A549 (cell line): ENCODE measurements around the gene INPP5B. TPM values are rescaled to one million over a fixed set of nuclear protein-coding genes. Genes with fewer than 3 reads are reported as not detected.

Experiments
- ATAC-seq, 2 experiments: fragments of 200-7000 bp in 1 of 2; fragments of >200 bp in 1 of 2; cut with Nextera tagmentation in 1 of 2; cut with Tn5 transposase in 1 of 2; 3 replicates each; pipeline versions ENCODE4 v1.8.0 to v1.9.1; 2018 to 2020; ENCODE audit warnings: mild to moderate bottlenecking in 1 of 2, moderate library complexity in 1 of 2
- CTCF ChIA-PET: fragments of 300-600 bp; sonication (Branson Sonifier 250); formaldehyde crosslinking; extraction: SDS; loops from one replicate; lab custom pipeline; 2021; ENCODE audit warnings: antibody characterized with exemption, inconsistent platforms; lab: Yijun Ruan, JAX
- POLR2A ChIA-PET: fragments of 350-600 bp; formaldehyde crosslinking; extraction: SDS; loops from one replicate; lab custom pipeline; 2021; ENCODE audit warnings: antibody characterized with exemption, inconsistent platforms; lab: Yijun Ruan, JAX
- DNase-seq, 2 experiments: peaks; one replicate each; pipeline versions ENCODE4 v3.0.0 to v3.0.0-alpha.2; 2011 to 2016; ENCODE audit warnings: low read depth in 1 of 2, low spot score in 1 of 2
- FAIRE-seq: peaks from 2 replicates; lab custom pipeline; 2011; peaks lifted over from hg19 to GRCh38; lab: Jason Lieb, UNC
- H3K27ac ChIP-seq, 2 experiments: fragments of >200 bp; sonication (Bioruptor Twin); formaldehyde crosslinking; 3 replicates each; pipeline ENCODE4 v1.5.1; 2016 to 2017
- H3K4me1 ChIP-seq: fragments of >200 bp; sonication (Bioruptor Twin); formaldehyde crosslinking; 3 replicates; pipeline ENCODE4 v1.6.1; 2016
- H3K4me2 ChIP-seq: fragments of >200 bp; sonication (Bioruptor Twin); formaldehyde crosslinking; 3 replicates; pipeline ENCODE4 v1.6.1; 2016
- H3K4me3 ChIP-seq: fragments of >200 bp; sonication (Bioruptor Twin); formaldehyde crosslinking; 3 replicates; pipeline ENCODE4 v1.5.1; 2016
- H3K9me3 ChIP-seq: fragments of >200 bp; sonication (Bioruptor Twin); formaldehyde crosslinking; 3 replicates; pipeline ENCODE4 v1.6.1; 2016
- BHLHE40 ChIP-seq: IDR thresholded peaks from 2 replicates; pipeline ENCODE4 v1.6.1; 2012; ENCODE audit warnings: low read depth, low read length, inconsistent platforms
- CBX8 ChIP-seq: fragments of 200-600 bp; sonication (generic); IDR thresholded peaks from 2 replicates; pipeline ENCODE4 v1.6.1; 2016
- CHD4 ChIP-seq: fragments of 200-600 bp; sonication (generic); IDR thresholded peaks from 2 replicates; pipeline ENCODE4 v1.6.1; 2016; ENCODE audit warnings: antibody characterized with exemption, mild to moderate bottlenecking, borderline replicate concordance
- EHMT2 ChIP-seq: fragments of 200-600 bp; sonication (generic); IDR thresholded peaks from 2 replicates; pipeline ENCODE4 v1.6.1; 2016; ENCODE audit warnings: antibody characterized with exemption, low read depth, mild to moderate bottlenecking, moderate library complexity
- ESRRA ChIP-seq: fragments of 150-350 bp; IDR thresholded peaks from 2 replicates; pipeline ENCODE4 v1.6.1; 2014; ENCODE audit warnings: mild to moderate bottlenecking, low read length, borderline replicate concordance
- FOSB ChIP-seq: fragments of 250-450 bp; sonication (Bioruptor Pico); IDR thresholded peaks from 2 replicates; pipeline ENCODE4 v1.5.0; 2020; ENCODE audit warnings: mild to moderate bottlenecking, moderate library complexity
- HDAC2 ChIP-seq: fragments of 200-600 bp; sonication (generic); IDR thresholded peaks from 2 replicates; pipeline ENCODE4 v1.6.1; 2016
- HES2 ChIP-seq: fragments of >200 bp; sonication (Bioruptor Twin); formaldehyde crosslinking; IDR thresholded peaks from 2 replicates; pipeline ENCODE4 v1.6.1; 2016
- HEYL ChIP-seq: fragments of 250-450 bp; sonication (Bioruptor Pico); IDR thresholded peaks from 2 replicates; pipeline ENCODE4 v1.8.0; 2021; ENCODE audit warnings: mild to moderate bottlenecking, moderate library complexity
- HOXB13 ChIP-seq: fragments of 250-450 bp; sonication (Bioruptor Pico); IDR thresholded peaks from 2 replicates; pipeline ENCODE4 v1.5.0; 2020; ENCODE audit warnings: low read depth, mild to moderate bottlenecking, moderate library complexity
- MAZ ChIP-seq: fragments of 150-350 bp; IDR thresholded peaks from 2 replicates; pipeline ENCODE4 v1.6.1; 2014; ENCODE audit warnings: antibody characterized with exemption, low read depth, low read length, borderline replicate concordance
- MYC ChIP-seq: IDR thresholded peaks from 2 replicates; pipeline ENCODE4 v1.6.1; 2012; ENCODE audit warnings: mild to moderate bottlenecking, inconsistent platforms, low read length, improper control_type of control experiment, borderline replicate concordance
- NPAS2 ChIP-seq: fragments of 250-450 bp; sonication (Bioruptor Pico); IDR thresholded peaks from 2 replicates; pipeline ENCODE4 v1.8.0; 2022; ENCODE audit warnings: mild to moderate bottlenecking, moderate library complexity, borderline replicate concordance
- NR3C1 ChIP-seq: fragments of >200 bp; sonication (Bioruptor Twin); formaldehyde crosslinking; IDR thresholded peaks from 3 replicates; pipeline ENCODE4 v1.6.1; 2017
- POLR2AphosphoS2 ChIP-seq: conservative IDR thresholded peaks from 2 replicates; pipeline ENCODE4 v1.6.1; 2012; ENCODE audit warnings: low read length, improper control_type of control experiment, inconsistent platforms
- RAD21 ChIP-seq, 2 experiments: fragments of >200 bp in 1 of 2; sonication (Bioruptor Twin) in 1 of 2; formaldehyde crosslinking in 1 of 2; IDR thresholded peaks in 1 of 2; conservative IDR thresholded peaks in 1 of 2; 2 replicates in 1 of 2; 3 replicates in 1 of 2; pipeline ENCODE4 v1.6.1; 2012 to 2018; ENCODE audit warnings: inconsistent platforms in 1 of 2
- RCOR1 ChIP-seq: fragments of 150-350 bp; IDR thresholded peaks from 2 replicates; pipeline ENCODE4 v1.6.1; 2014; ENCODE audit warnings: antibody characterized with exemption, low read length, low read depth
- REST ChIP-seq: fragments of 200-600 bp; sonication (generic); IDR thresholded peaks from 2 replicates; pipeline ENCODE4 v1.6.1; 2016; ENCODE audit warnings: antibody characterized with exemption, mild to moderate bottlenecking, moderate library complexity
- RFX5 ChIP-seq: fragments of 450-650 bp; IDR thresholded peaks from 2 replicates; pipeline ENCODE4 v1.7.1; 2014; ENCODE audit warnings: antibody characterized with exemption, mild to moderate bottlenecking, moderate library complexity
- RNF2 ChIP-seq: fragments of 200-600 bp; sonication (generic); IDR thresholded peaks from 2 replicates; pipeline ENCODE4 v1.6.1; 2016; ENCODE audit warnings: low read depth, mild to moderate bottlenecking, antibody characterized with exemption, moderate library complexity, borderline replicate concordance
- SREBF2 ChIP-seq: fragments of 450-650 bp; IDR thresholded peaks from 2 replicates; pipeline ENCODE4 v1.6.1; 2014; ENCODE audit warnings: mild to moderate bottlenecking, moderate library complexity
- TFCP2L1 ChIP-seq: fragments of 250-450 bp; sonication (Bioruptor Pico); IDR thresholded peaks from 2 replicates; pipeline ENCODE4 v1.5.0; 2021; ENCODE audit warnings: mild to moderate bottlenecking
- ZFP36 ChIP-seq: fragments of 450-650 bp; IDR thresholded peaks from 2 replicates; pipeline ENCODE4 v1.6.1; 2014; ENCODE audit warnings: borderline replicate concordance; ENCODE audit not compliant: partially characterized antibody
- ZNF302 ChIP-seq: fragments of 250-450 bp; sonication (Bioruptor Pico); IDR thresholded peaks from 2 replicates; pipeline ENCODE4 v1.9.0; 2021; ENCODE audit warnings: inconsistent platforms, mild to moderate bottlenecking, moderate library complexity
- WGBS: methylation state at CpG from one replicate; pipeline ENCODE4 v1.1.6; 2017; ENCODE audit errors: missing lambda C conversion rate; 5-methylcytosine and 5-hydroxymethylcytosine counted together
- polyA plus RNA-seq, 4 experiments: library from polyadenylated mRNA; depleted of rRNA in 3 of 4; stranded (reverse); fragments of >200 nt; fragmentation: RNase III in 1 of 4; extraction: RNeasy Plus Mini Kit Qiagen cat#74134 plus additional on column Dnase treatment in 1 of 4; gene quantifications; 2 replicates in 3 of 4; 3 replicates in 1 of 4; pipeline ENCODE4 v1.2.3, GENCODE V29; 2011 to 2017
- TF ChIP-seq, protein P1 (sequence below): IDR thresholded peaks from 2 replicates; pipeline ENCODE4 v1.6.1; 2012
- TF ChIP-seq, protein P2 (sequence below): IDR thresholded peaks from 2 replicates; pipeline ENCODE4 v1.6.1; 2012; ENCODE audit warnings: low read depth, borderline replicate concordance
- TF ChIP-seq, protein P3 (sequence below): fragments of >200 bp; sonication (Bioruptor Twin); formaldehyde crosslinking; IDR thresholded peaks from 3 replicates; pipeline ENCODE4 v1.6.1; 2016

The INPP5B gene
- polyA plus RNA-seq, 2 of the 4 experiments (the other 2 are of a cell fraction), result 4.9 to 11.1 TPM

DNA sequence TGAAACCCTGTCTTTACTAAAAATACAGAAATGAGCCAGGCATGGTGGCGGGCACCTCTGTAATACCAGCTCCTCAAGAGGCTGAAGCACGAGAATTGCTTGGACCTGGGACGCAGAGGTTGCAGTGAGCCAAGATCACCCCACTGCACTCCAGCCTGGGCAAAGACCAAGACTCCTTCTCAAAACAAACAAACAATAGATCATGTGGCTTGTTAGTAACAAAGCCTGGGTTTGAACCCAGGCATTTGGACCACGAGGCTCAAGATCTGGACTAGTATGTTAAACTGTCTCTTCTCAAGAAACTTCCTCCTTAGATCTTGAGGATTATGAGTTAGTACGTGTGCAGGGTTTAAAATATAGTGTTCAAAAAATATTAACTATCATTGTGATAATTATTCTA, 1.6 kb downstream of the INPP5B start (continued):
- TF ChIP-seq EHMT2, result no peak
- TF ChIP-seq, protein P1, sequence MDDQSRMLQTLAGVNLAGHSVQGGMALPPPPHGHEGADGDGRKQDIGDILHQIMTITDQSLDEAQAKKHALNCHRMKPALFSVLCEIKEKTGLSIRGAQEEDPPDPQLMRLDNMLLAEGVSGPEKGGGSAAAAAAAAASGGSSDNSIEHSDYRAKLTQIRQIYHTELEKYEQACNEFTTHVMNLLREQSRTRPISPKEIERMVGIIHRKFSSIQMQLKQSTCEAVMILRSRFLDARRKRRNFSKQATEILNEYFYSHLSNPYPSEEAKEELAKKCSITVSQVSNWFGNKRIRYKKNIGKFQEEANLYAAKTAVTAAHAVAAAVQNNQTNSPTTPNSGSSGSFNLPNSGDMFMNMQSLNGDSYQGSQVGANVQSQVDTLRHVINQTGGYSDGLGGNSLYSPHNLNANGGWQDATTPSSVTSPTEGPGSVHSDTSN, result no peak
- TF ChIP-seq ESRRA, result no peak

- 95% methylated on average over 5 of the region's 5 CpGs for WGBS
- Histone ChIP-seq H3K27ac (peak overlapping the region in 1 of 2 experiments; percentile 95; a peak in 3 of 6 replicates), H3K4me1 (peaks cover 20% of the 10 kb centered on the region), H3K4me3 (no peak overlapping the region), H3K4me2 (no peak overlapping the region; the same call in 2 of the 3 replicates), H3K9me3 (no peaks in the 10 kb centered on the region)
- no peak for TF ChIP-seq RNF2
- TF ChIP-seq, protein P1, result no peak
- TF ChIP-seq HEYL (CRISPR knock-in tag), result no peak
- no peak for TF ChIP-seq CHD4
- no peak for TF ChIP-seq RAD21 (conservative IDR thresholded peaks at IDR 0.05 in 1 of 2, IDR thresholded peaks at IDR 0.05 in 1 of 2)
- no peak for TF ChIP-seq POLR2AphosphoS2
- no peak for TF ChIP-seq ZNF302 (CRISPR knock-in tag)
- TF ChIP-seq RCOR1, result no peak
- no peak for TF ChIP-seq NR3C1
- no peak for TF ChIP-seq ESRRA
- TF ChIP-seq MYC, result no peak
- TF ChIP-seq RFX5, result no peak
- TF ChIP-seq, protein P2, sequence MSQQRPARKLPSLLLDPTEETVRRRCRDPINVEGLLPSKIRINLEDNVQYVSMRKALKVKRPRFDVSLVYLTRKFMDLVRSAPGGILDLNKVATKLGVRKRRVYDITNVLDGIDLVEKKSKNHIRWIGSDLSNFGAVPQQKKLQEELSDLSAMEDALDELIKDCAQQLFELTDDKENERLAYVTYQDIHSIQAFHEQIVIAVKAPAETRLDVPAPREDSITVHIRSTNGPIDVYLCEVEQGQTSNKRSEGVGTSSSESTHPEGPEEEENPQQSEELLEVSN, result no peak
- TF ChIP-seq SREBF2, result no peak
- ChIA-PET POLR2A (no interaction called here), CTCF (interaction anchor here (0.8 kb wide), 1 partner anchor 45 kb away, joined by 3 read pairs; the partner anchor contains the start of gene SF3A3)
- ATAC-seq, result no peak
- FAIRE-seq, result no peak
- DNase-seq, result no peak
Observed at GRCh38 chr1:37944816-37945215, 2.0 kb downstream of the INPP5B start.

DNA sequence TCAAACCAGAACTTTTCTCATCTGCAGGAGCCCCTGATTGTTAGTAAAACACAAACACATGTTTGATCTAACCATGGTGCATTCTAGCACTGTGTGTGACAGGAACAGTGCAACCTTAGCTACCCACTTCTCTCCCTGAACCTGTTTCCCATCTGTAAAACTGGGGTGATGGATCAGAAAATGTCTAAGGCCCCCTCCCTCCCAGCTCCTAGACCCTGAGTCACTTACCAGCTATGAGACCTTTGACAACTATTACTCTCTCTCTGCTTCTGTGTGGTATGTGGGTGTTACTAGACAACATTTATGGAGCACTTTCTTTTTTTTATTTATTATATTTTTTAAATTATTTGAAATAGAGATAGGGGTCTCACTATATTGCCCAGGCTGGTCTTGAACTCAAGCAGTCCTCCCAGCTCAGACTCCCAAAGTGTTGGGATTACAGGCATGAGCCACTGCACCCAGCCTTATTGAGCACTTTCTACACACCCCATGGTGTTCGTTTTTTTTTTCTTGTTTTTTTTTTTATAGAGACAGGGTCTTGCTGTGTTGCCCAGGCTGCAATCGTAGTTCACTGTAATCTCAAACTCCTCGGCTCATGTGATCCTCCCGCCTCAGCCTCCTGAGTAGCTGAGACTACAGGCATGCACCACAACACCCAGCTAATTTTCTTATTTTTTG, 2.6 kb downstream of the INPP5B start:
- POLR2A ChIA-PET, result no interaction called here
- CTCF ChIA-PET, result interaction anchor here (0.8 kb wide), 1 partner anchor 46 kb away, joined by 3 read pairs; the partner anchor contains the start of gene SF3A3
- FAIRE-seq, result no peak
- no peak for DNase-seq
- no peak for ATAC-seq
- Histone ChIP-seq H3K27ac (no peak overlapping the region), H3K4me3 (no peak overlapping the region), H3K4me1 (peaks cover 20% of the 10 kb centered on the region), H3K4me2 (no peak overlapping the region; the same call in 2 of the 3 replicates), H3K9me3 (no peaks in the 10 kb centered on the region)
- WGBS, result 49% methylated on average over 4 of the region's 4 CpGs
- TF ChIP-seq NPAS2 (CRISPR knock-in tag) (no peak), ZFP36 (no peak), MAZ (no peak), BHLHE40 (no peak), ZNF302 (CRISPR knock-in tag) (no peak), FOSB (CRISPR knock-in tag) (no peak), CBX8 (no peak), HES2 (no peak), RFX5 (no peak), REST (no peak), HOXB13 (CRISPR knock-in tag) (no peak), TFCP2L1 (CRISPR knock-in tag) (no peak), HDAC2 (no peak)
- TF ChIP-seq, protein P3, sequence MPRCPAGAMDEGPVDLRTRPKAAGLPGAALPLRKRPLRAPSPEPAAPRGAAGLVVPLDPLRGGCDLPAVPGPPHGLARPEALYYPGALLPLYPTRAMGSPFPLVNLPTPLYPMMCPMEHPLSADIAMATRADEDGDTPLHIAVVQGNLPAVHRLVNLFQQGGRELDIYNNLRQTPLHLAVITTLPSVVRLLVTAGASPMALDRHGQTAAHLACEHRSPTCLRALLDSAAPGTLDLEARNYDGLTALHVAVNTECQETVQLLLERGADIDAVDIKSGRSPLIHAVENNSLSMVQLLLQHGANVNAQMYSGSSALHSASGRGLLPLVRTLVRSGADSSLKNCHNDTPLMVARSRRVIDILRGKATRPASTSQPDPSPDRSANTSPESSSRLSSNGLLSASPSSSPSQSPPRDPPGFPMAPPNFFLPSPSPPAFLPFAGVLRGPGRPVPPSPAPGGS, result no peak
